Keratinocyte (primary cell): ENCODE results near the gene LTC4S. TPM values are rescaled to one million over a fixed set of nuclear protein-coding genes. Genes with fewer than 3 reads are reported as not detected.

Source experiments
- DNase-seq: peaks from one replicate; pipeline ENCODE4 v3.0.0-alpha.2; 2011; ENCODE audit warnings: low read depth, missing footprints, low spot score
- FAIRE-seq: peaks from 2 replicates; lab custom pipeline; 2011; peaks lifted over from hg19 to GRCh38; lab: Jason Lieb, UNC
- H2AFZ ChIP-seq: 2 replicates; pipeline ENCODE4 v1.6.0; 2012; ENCODE audit warnings: low read length, control low read depth, inconsistent platforms; ENCODE audit not compliant: control insufficient read depth
- H3K27ac ChIP-seq: 2 replicates; pipeline ENCODE4 v1.5.1; 2011; ENCODE audit warnings: low read length; ENCODE audit not compliant: control insufficient read depth, insufficient read depth
- H3K27me3 ChIP-seq: 3 replicates; pipeline ENCODE4 v1.6.0; 2011; ENCODE audit warnings: low read length; ENCODE audit not compliant: control insufficient read depth, insufficient read depth; ENCODE audit errors: extremely low read depth
- H3K36me3 ChIP-seq, 2 experiments: 2 replicates in 1 of 2; 3 replicates in 1 of 2; pipeline ENCODE4 v1.5.1; 2011; ENCODE audit warnings: low read length in 2 of 2, mild to moderate bottlenecking in 1 of 2; ENCODE audit not compliant: control insufficient read depth in 2 of 2, insufficient read depth in 2 of 2; ENCODE audit errors: extremely low read depth in 1 of 2
- H3K4me1 ChIP-seq: 3 replicates; pipeline ENCODE4 v1.5.1; 2011; ENCODE audit warnings: low read length; ENCODE audit not compliant: control insufficient read depth, insufficient read depth; ENCODE audit errors: extremely low read depth
- H3K4me2 ChIP-seq: 3 replicates; pipeline ENCODE4 v1.6.0; 2011; ENCODE audit warnings: low read depth, low read length; ENCODE audit not compliant: control insufficient read depth, insufficient read depth; ENCODE audit errors: extremely low read depth
- H3K4me3 ChIP-seq, 3 experiments: fragments of 200-600 bp in 1 of 3; sonication (generic) in 1 of 3; 2 replicates in 2 of 3; 3 replicates in 1 of 3; pipeline ENCODE4 v1.5.1; 2011 to 2016; ENCODE audit warnings: low read length in 3 of 3, mild to moderate bottlenecking in 3 of 3, control low read depth in 2 of 3, inconsistent platforms in 1 of 3, low read depth in 1 of 3, mixed read lengths in 1 of 3, mixed run types in 1 of 3, moderate library complexity in 1 of 3; ENCODE audit not compliant: control insufficient read depth in 2 of 3, insufficient read depth in 2 of 3; ENCODE audit errors: extremely low read depth in 1 of 3
- H3K79me2 ChIP-seq: 2 replicates; pipeline ENCODE4 v1.6.0; 2012; ENCODE audit warnings: low read length; ENCODE audit not compliant: control insufficient read depth, insufficient read depth
- H3K9ac ChIP-seq: 3 replicates; pipeline ENCODE4 v1.6.0; 2011; ENCODE audit warnings: low read length; ENCODE audit not compliant: control insufficient read depth, insufficient read depth; ENCODE audit errors: extremely low read depth
- H3K9me1 ChIP-seq: 3 replicates; pipeline ENCODE4 v1.6.0; 2011; ENCODE audit warnings: low read length; ENCODE audit not compliant: control insufficient read depth, insufficient read depth; ENCODE audit errors: extremely low read depth
- H3K9me3 ChIP-seq: 2 replicates; pipeline ENCODE4 v1.5.1; 2012; ENCODE audit warnings: low read depth, low read length; ENCODE audit not compliant: control insufficient read depth
- H4K20me1 ChIP-seq: 3 replicates; pipeline ENCODE4 v1.6.0; 2011; ENCODE audit warnings: low read length; ENCODE audit not compliant: control insufficient read depth, insufficient read depth; ENCODE audit errors: extremely low read depth
- EZH2 ChIP-seq: IDR thresholded peaks from one replicate; pipeline ENCODE4 v1.6.1; 2012; ENCODE audit warnings: inconsistent platforms, mild to moderate bottlenecking, low read length, moderate library complexity
- dilution Hi-C: fragments of 300-500 bp; cut with MboI; formaldehyde crosslinking; loops from one replicate; pipeline ENCODE4 v1.7.0; 2020; ENCODE audit warnings: low sequenced_read_pairs; ENCODE audit not compliant: extremely low pct_ligation_motif_present
- polyA plus RNA-seq, 5 experiments: library from polyadenylated mRNA; depleted of rRNA in 3 of 5; stranded (reverse) in 3 of 5; stranded (forward) in 1 of 5; unstranded in 1 of 5; fragments of >200 nt; gene quantifications; 1 replicate in 1 of 5; 2 replicates in 3 of 5; 3 replicates in 1 of 5; pipeline versions ENCODE4 v1.2.1 to v1.2.3, GENCODE V29; 2011 to 2012; ENCODE audit warnings: missing spikeins in 2 of 5, low read depth in 1 of 5, low replicate concordance in 1 of 5
- TF ChIP-seq, protein P1 (sequence below), 3 experiments: IDR thresholded peaks in 1 of 3; conservative IDR thresholded peaks in 1 of 3; optimal IDR thresholded peaks in 1 of 3; 2 replicates in 2 of 3; 3 replicates in 1 of 3; pipeline versions ENCODE3 to v1.5.1; 2011; ENCODE audit warnings: low read length in 3 of 3, mild to moderate bottlenecking in 3 of 3, moderate library complexity in 2 of 3, control low read depth in 1 of 3, inconsistent platforms in 1 of 3; ENCODE audit not compliant: insufficient read depth in 2 of 3; ENCODE audit errors: extremely low read depth in 1 of 3

Gene LTC4S
- polyA plus RNA-seq, 1 donor (not counting 4 experiments of a cell fraction or from before 2014, with no cell fraction given), result not detected

DNA sequence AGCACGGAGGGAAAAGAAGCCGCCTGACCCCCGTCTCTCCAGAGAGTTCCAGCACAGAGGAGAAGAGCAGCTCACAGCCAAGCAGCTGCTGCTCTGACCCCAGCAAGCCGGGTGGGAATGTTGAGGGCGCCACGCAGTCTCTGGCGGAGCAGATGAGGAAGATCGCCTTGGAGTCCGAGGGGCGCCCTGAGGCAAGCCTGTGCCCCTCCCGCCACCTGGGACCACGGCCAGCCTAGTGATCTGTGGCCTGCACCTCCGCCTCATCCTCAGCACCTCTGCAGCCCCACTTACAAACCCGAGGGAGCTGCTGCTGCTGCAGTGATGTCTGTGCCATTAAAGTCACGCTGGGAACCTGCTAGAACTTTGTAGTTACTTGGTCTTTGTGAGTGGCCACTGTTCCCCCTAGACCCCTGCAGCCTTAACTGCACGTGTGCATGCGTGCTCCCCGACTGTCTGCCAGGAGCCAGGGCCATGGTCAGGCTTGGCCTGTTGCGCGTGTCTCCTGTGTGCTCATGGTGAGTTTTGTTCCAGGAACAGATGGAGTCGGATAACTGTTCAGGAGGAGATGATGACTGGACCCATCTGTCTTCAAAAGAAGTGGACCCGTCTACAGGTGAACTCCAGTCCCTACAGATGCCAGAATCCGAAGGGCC, 39.4 kb downstream of the LTC4S start:
- Histone ChIP-seq H3K36me3 (peaks cover 33 to 46% of the 10 kb centered on the region in 2 experiments), H3K4me2 (no peak overlapping the region), H2AFZ (no peak overlapping the region), H3K4me1 (no peaks in the 10 kb centered on the region), H4K20me1 (no peaks in the 10 kb centered on the region), H3K79me2 (no peaks in the 10 kb centered on the region), H3K27me3 (no peaks in the 10 kb centered on the region), H3K9ac (no peak overlapping the region), H3K4me3 (no peak overlapping the region), H3K27ac (no peak overlapping the region), H3K9me1 (no peaks in the 10 kb centered on the region), H3K9me3 (no peaks in the 10 kb centered on the region)
- no peak for DNase-seq
- no peak for TF ChIP-seq EZH2
- TF ChIP-seq, protein P1, sequence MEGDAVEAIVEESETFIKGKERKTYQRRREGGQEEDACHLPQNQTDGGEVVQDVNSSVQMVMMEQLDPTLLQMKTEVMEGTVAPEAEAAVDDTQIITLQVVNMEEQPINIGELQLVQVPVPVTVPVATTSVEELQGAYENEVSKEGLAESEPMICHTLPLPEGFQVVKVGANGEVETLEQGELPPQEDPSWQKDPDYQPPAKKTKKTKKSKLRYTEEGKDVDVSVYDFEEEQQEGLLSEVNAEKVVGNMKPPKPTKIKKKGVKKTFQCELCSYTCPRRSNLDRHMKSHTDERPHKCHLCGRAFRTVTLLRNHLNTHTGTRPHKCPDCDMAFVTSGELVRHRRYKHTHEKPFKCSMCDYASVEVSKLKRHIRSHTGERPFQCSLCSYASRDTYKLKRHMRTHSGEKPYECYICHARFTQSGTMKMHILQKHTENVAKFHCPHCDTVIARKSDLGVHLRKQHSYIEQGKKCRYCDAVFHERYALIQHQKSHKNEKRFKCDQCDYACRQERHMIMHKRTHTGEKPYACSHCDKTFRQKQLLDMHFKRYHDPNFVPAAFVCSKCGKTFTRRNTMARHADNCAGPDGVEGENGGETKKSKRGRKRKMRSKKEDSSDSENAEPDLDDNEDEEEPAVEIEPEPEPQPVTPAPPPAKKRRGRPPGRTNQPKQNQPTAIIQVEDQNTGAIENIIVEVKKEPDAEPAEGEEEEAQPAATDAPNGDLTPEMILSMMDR (optimal IDR thresholded peaks at IDR 0.05 in 1 of 3, IDR thresholded peaks at IDR 0.05 in 1 of 3, conservative IDR thresholded peaks at IDR 0.05 in 1 of 3; ENCODE audit: extremely low read depth in 1 of 3, insufficient read depth in 2 of 3, low read length in 3 of 3), result no peak
- FAIRE-seq, result no peak
- dilution Hi-C loops, result loop anchor here (25.0 kb wide), 1 partner anchor 96 kb away; the partner anchor contains the start of gene MAML1

DNA sequence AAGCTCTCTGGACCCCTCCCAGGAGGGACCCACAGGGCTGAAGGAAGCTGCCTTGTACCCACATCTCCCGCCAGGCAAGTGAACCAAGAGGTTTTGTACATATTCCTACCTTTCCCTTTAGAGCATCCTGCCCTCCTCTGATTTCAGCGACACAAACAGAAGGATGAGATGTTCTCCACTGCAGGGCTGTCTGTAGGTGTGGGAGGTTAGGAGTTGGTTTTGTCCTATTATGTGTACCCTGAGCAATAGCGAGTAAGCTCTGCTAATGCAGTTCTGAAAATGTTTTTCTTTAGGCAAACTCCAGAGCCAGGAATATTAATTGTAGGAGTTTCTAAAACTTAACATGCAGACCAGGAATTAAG, 39.9 kb downstream of the LTC4S start:
- Histone ChIP-seq H3K79me2 (no peaks in the 10 kb centered on the region), H3K4me2 (no peak overlapping the region), H3K9me1 (no peaks in the 10 kb centered on the region), H3K4me3 (no peak overlapping the region), H4K20me1 (no peaks in the 10 kb centered on the region), H3K9ac (no peak overlapping the region), H3K27me3 (no peaks in the 10 kb centered on the region), H2AFZ (no peak overlapping the region), H3K36me3 (peaks cover 32 to 46% of the 10 kb centered on the region in 2 experiments), H3K9me3 (no peaks in the 10 kb centered on the region), H3K27ac (no peak overlapping the region), H3K4me1 (no peaks in the 10 kb centered on the region)
- dilution Hi-C loops, result loop anchor here (25.0 kb wide), 1 partner anchor 96 kb away; the partner anchor contains the start of gene MAML1
- TF ChIP-seq, protein P1 (optimal IDR thresholded peaks at IDR 0.05 in 1 of 3, IDR thresholded peaks at IDR 0.05 in 1 of 3, conservative IDR thresholded peaks at IDR 0.05 in 1 of 3; ENCODE audit: extremely low read depth in 1 of 3, insufficient read depth in 2 of 3, low read length in 3 of 3), result no peak
- no peak for TF ChIP-seq EZH2
- FAIRE-seq, result no peak
- DNase-seq, result no peak
